Gastrocnemius medialis (tissue), 4 donors: ENCODE results near the gene DNAJC30.

ENCODE experiments used
- CTCF ChIP-seq, 5 experiments: fragments of 450-650 bp in 3 of 5; fragments of 200-600 bp in 2 of 5; sonication (generic) in 2 of 5; IDR thresholded peaks in 4 of 5; conservative IDR thresholded peaks in 1 of 5; 1 replicate in 4 of 5; 2 replicates in 1 of 5; pipeline ENCODE4 v1.5.1; 2016 to 2019; ENCODE audit warnings: antibody characterized with exemption in 5 of 5, mild to moderate bottlenecking in 3 of 5, moderate library complexity in 3 of 5
- POLR2A ChIP-seq, 2 donors: fragments of 450-650 bp; IDR thresholded peaks; one replicate each; pipeline ENCODE4 v1.6.1; 2017; ENCODE audit warnings: antibody characterized with exemption in 2 of 2, mild to moderate bottlenecking in 2 of 2, moderate library complexity in 2 of 2

- TF ChIP-seq CTCF (IDR thresholded peaks at IDR 0.05 in 4 of 5, conservative IDR thresholded peaks at IDR 0.05 in 1 of 5), result no peak
- no peak for TF ChIP-seq POLR2A (IDR thresholded peaks at IDR 0.05)
These were observed 49.9 kb downstream of the DNAJC30 start for GRCh38 chr7:73633323-73633722.
